D721Med (cell line): ENCODE data around the gene GABPB2.
A peak's percentile ranks its signal among the peaks of the same experiment; 100 is the strongest.

Experiments used
- DNase-seq: peaks from one replicate; pipeline ENCODE4 v3.0.0; 2011; ENCODE audit warnings: low spot score; ENCODE audit not compliant: insufficient read length
- FAIRE-seq: peaks from 2 replicates; lab custom pipeline; 2011; peaks lifted over from hg19 to GRCh38; lab: Jason Lieb, UNC
- TF ChIP-seq, protein P1 (sequence below): IDR thresholded peaks from 2 replicates; pipeline ENCODE4 v1.5.1; 2012; ENCODE audit warnings: mild to moderate bottlenecking, control low read depth; ENCODE audit not compliant: insufficient read depth; ENCODE audit errors: missing control alignments

Gene GABPB2

DNA sequence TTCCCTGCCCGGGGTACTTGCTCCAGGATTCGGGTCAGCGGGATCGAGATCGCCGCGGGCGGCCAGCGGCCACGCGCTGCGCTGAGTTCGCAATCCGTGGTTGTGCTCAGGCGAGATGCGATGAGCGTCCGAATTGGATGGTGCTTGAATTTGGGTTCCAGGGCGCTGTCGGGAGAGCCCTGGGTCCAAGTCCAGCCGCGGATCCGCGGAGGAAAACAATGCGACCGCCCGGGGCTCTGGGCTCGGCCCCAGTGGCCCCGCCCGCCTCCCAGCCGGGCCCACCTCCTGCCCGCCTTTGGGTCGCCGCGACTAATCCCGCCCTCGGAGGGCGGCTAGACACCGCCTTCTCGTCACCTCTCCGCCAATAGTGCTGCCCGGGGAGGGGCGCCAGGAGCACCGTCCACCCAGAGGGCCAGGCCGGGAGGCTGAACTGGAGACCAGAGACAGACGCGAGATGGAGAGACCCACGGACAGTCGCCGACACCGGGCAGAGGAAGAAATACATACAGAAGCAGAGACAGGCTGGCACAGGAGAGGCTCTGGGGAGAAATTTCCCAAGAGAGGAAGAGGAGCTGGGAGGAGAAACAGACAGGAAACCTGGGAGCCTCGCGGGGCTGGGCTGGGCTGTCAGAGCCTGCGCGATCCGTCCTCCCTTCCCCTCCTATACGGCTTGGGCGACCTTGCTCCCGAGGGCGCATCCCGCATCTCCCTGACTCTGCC, 76.0 kb downstream of the GABPB2 start, which contains the start of gene SEMA6C:
Gene SEMA6C (minus strand): TSS at position 220 of the 720 bp plus-strand sequence. CDS start 4,010 bp downstream, outside the sequence.
- FAIRE-seq, result no peak
- peak; percentile 90 for DNase-seq
- TF ChIP-seq, protein P1, sequence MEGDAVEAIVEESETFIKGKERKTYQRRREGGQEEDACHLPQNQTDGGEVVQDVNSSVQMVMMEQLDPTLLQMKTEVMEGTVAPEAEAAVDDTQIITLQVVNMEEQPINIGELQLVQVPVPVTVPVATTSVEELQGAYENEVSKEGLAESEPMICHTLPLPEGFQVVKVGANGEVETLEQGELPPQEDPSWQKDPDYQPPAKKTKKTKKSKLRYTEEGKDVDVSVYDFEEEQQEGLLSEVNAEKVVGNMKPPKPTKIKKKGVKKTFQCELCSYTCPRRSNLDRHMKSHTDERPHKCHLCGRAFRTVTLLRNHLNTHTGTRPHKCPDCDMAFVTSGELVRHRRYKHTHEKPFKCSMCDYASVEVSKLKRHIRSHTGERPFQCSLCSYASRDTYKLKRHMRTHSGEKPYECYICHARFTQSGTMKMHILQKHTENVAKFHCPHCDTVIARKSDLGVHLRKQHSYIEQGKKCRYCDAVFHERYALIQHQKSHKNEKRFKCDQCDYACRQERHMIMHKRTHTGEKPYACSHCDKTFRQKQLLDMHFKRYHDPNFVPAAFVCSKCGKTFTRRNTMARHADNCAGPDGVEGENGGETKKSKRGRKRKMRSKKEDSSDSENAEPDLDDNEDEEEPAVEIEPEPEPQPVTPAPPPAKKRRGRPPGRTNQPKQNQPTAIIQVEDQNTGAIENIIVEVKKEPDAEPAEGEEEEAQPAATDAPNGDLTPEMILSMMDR, result no peak

DNA sequence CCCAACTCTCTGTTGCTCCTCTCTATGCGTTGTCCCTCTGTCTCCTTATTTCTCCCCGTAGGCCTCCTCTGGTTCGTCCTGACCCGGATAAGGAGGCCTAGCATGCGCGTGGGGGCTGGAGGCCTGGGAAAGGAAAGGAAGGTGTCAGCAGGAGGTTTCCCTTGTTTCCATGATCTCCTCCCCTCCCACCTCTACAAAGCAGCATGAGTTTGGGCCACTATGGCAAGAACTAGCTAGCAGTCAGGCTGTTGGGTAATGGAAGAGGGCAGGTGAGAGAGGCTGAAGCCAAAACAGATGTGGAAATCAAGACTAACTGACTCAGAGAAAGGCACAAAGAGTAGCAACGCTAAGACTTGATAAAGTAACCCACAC, 76.6 kb downstream of the GABPB2 start:
- no peak for FAIRE-seq
- DNase-seq, result no peak
- TF ChIP-seq, protein P1, result no peak

DNA sequence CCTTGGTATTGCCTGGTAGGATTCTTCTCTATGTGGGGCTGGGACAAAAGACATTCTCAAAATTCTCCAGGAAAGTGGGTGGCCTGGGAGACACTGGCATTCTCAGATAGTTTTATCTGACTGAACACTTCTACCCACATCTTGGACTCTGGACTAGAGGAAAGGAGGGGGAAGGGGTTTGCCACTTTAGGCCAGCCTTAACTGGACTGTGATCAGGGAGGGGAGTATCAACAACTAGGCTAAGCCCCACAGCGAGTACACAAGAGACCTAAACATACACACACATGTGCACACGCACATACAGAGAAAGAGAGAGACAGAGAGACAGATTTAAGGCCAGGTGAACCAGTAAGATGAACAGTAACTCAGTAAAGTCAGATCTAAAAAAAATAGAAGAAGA, 77.1 kb downstream of the GABPB2 start:
- no peak for DNase-seq
- FAIRE-seq, result no peak

DNA sequence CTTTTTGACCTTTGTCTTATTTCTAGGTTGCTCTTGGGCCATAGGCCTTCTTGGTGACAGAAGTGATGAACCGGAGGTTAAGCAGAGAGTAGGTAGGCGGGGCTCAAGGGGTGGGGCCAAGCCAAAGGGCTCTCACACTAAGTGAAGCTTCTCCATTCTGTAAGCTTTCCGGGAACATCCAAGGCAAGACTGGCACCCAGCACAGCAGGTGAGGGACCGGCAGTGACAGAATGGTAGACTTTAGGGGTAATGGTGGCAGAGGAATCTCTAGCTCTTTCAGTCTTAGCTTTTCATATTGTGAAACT, 85.9 kb downstream of the GABPB2 start, which contains the start of gene TNFAIP8L2:
Gene TNFAIP8L2 (plus strand): TSS at position 135 of the 305 bp plus-strand sequence. CDS start 2,049 bp downstream, outside the sequence.
- DNase-seq (no peak), FAIRE-seq (no peak)
- TF ChIP-seq, protein P1, result no peak

More for the DNA sequence above, 77.1 kb downstream of the GABPB2 start:
- TF ChIP-seq, protein P1, result no peak

DNA sequence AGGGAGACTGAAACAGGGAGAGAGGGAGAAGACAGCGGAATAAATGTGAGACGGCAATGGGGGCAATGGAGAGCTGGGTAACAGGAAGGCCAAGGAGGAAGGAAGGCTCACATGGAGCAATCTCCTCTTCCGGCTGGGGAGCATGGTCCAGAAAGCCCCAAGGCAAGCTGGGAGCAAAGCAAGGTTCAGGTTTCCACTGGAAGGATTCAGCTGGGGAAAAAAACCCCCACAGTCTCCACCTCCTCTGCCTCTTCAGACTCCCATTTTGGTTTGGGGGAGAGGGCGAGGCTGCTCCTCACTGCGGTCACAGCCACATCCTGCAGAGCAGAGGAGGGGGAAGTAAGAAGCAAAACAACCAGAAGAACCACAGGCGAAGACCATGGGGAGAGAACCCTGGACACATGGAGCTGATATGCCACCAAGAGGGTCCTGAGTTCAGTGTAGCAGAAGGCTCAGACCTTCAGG, 86.5 kb downstream of the GABPB2 start:
- FAIRE-seq (no peak), DNase-seq (no peak)
- TF ChIP-seq, protein P1, result no peak

DNA sequence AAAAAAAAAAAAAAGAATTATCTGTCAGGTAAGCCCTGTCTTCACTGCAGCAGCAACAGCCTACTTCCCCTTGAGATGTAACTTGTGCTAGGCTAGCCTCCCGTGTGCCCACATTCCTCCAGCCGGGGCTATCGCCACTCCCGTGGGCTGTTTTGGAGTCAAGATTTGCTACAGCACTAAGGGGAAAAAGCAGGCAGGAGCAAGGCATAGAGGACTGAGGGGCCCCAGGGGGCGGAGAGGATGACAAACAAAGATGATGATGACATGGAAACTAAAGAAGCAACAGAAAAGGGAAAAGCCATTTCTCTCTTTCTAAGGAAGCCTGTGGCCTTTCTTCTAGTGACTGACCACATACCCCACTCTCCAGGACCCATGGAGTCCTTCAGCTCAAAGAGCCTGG, 87.8 kb downstream of the GABPB2 start:
- DNase-seq (no peak), FAIRE-seq (no peak)
- TF ChIP-seq, protein P1, result no peak

DNA sequence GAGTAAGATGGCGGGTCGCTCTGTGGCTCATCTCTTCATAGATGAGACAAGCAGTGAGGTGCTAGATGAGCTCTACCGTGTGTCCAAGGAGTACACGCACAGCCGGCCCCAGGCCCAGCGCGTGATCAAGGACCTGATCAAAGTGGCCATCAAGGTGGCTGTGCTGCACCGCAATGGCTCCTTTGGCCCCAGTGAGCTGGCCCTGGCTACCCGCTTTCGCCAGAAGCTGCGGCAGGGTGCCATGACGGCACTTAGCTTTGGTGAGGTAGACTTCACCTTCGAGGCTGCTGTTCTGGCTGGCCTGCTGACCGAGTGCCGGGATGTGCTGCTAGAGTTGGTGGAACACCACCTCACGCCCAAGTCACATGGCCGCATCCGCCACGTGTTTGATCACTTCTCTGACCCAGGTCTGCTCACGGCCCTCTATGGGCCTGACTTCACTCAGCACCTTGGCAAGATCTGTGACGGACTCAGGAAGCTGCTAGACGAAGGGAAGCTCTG, 88.2 kb downstream of the GABPB2 start:
- TF ChIP-seq, protein P1, result no peak
- DNase-seq, result no peak
- no peak for FAIRE-seq
